AG04450 (cell line): ENCODE results near the gene PKN1. TPM values are rescaled to one million over a fixed set of nuclear protein-coding genes. Genes with fewer than 3 reads are reported as not detected.

Experiments
- CTCF ChIA-PET: fragments of 300-600, 350-600 bp; formaldehyde crosslinking; extraction: SDS; loops from one replicate; lab custom pipeline; 2022; ENCODE audit warnings: antibody characterized with exemption, inconsistent platforms; lab: Charles Lee
- POLR2A ChIA-PET: fragments of 350-600 bp; formaldehyde crosslinking; extraction: SDS; loops from one replicate; lab custom pipeline; 2021; ENCODE audit warnings: antibody characterized with exemption, inconsistent platforms; lab: Yijun Ruan, JAX
- DNase-seq: peaks from one replicate; pipeline ENCODE4 v3.0.0-alpha.2; 2011; ENCODE audit warnings: low read depth, low spot score
- H3K27ac ChIP-seq: one replicate; pipeline ENCODE4 v1.5.1; 2012; ENCODE audit warnings: low read depth, low read length, control low read depth
- H3K27me3 ChIP-seq: one replicate; pipeline ENCODE4 v1.6.0; 2012; ENCODE audit warnings: low read length; ENCODE audit not compliant: control insufficient read depth, insufficient read depth
- H3K4me3 ChIP-seq: 2 replicates; pipeline ENCODE4 v1.5.1; 2011; ENCODE audit warnings: mild to moderate bottlenecking, low read depth, low read length, control low read depth
- H3K9me3 ChIP-seq: 2 replicates; pipeline ENCODE4 v1.5.1; 2012; ENCODE audit warnings: low read length; ENCODE audit not compliant: control insufficient read depth, insufficient read depth
- CTCF ChIP-seq: IDR thresholded peaks from 2 replicates; pipeline ENCODE4 v1.5.1; 2011; ENCODE audit warnings: low read depth, low read length, control low read depth, inconsistent platforms
- polyA plus RNA-seq: library from polyadenylated mRNA; depleted of rRNA; stranded (reverse); fragments of >200 nt; gene quantifications from 2 replicates; pipeline ENCODE4 v1.2.3, GENCODE V29; 2011

PKN1 gene
- polyA plus RNA-seq, 1 experiment: 37.5 TPM

- peak; percentile 53 for TF ChIP-seq CTCF
- DNase-seq: no peak
- Histone ChIP-seq H3K27me3 (no peaks in the 10 kb centered on the region), H3K27ac (peak within 1 kb of the TSS; percentile 65), H3K4me3 (peak within 1 kb of the TSS; percentile 54), H3K9me3 (peaks cover 2% of the 10 kb centered on the region; the same call in 1 of the 2 replicates)
- ChIA-PET CTCF (interaction anchor here (0.6 to 1.6 kb wide), 6 partner anchors 8 to 339 kb away, joined by 3 to 7 read pairs (median 4); partner anchors contain the start of gene ASF1B), POLR2A (no interaction called here)
Observed at GRCh38 chr19:14475251-14476073, 42.4 kb downstream of the PKN1 start, which contains the start of gene PTGER1. Gene PTGER1 (minus strand): TSS chr19:14475354. CDS start chr19:14474320, 1,034 bp downstream.

GRCh38 chr19:14476327-14476672 lies 43.2 kb downstream of the PKN1 start:
- POLR2A ChIA-PET: no interaction called here
- peak overlapping the region; percentile 57 for H3K27ac ChIP-seq
- TF ChIP-seq CTCF: no peak
- H3K4me3 ChIP-seq: no peak overlapping the region
- peaks cover 2% of the 10 kb centered on the region; the same call in 1 of the 2 replicates for H3K9me3 ChIP-seq
- DNase-seq: no peak
- CTCF ChIA-PET: no interaction called here
- no peaks in the 10 kb centered on the region for H3K27me3 ChIP-seq

- DNase-seq: peak; percentile 41
- H3K27me3 ChIP-seq: no peaks in the 10 kb centered on the region
- no peak overlapping the region for H3K4me3 ChIP-seq
- H3K9me3 ChIP-seq: peaks cover 2% of the 10 kb centered on the region; the same call in 1 of the 2 replicates
- no peak for TF ChIP-seq CTCF
- POLR2A ChIA-PET: no interaction called here
- H3K27ac ChIP-seq: peak overlapping the region; percentile 57
- CTCF ChIA-PET: no interaction called here
Observed at GRCh38 chr19:14476673-14477401, 43.7 kb downstream of the PKN1 start.

- POLR2A ChIA-PET: no interaction called here
- DNase-seq: no peak
- H3K4me3 ChIP-seq: no peak overlapping the region
- H3K27me3 ChIP-seq: no peaks in the 10 kb centered on the region
- CTCF ChIA-PET: no interaction called here
- no peak for TF ChIP-seq CTCF
- H3K27ac ChIP-seq: no peak overlapping the region
- peaks cover 2% of the 10 kb centered on the region; the same call in 1 of the 2 replicates for H3K9me3 ChIP-seq
Observed at GRCh38 chr19:14477418-14478112, 44.5 kb downstream of the PKN1 start.
